Right lobe of liver (tissue), 6 donors: ENCODE measurements around the gene BRD2. TPM values are rescaled to one million over a fixed set of nuclear protein-coding genes. Genes with fewer than 3 reads are reported as not detected.

Experiments used
- ATAC-seq, 4 donors: fragments of 200-7000 bp; cut with Tn5 transposase; one replicate each; pipeline ENCODE4 v1.9.1; 2020; ENCODE audit warnings: mild to moderate bottlenecking in 4 of 4, moderate library complexity in 4 of 4
- DNase-seq, 3 donors: peaks; one replicate each; pipeline ENCODE4 v3.0.0-alpha.2; 2020
- H3K27ac ChIP-seq, 3 donors: fragments of 200-600 bp; one replicate each; pipeline ENCODE4 v1.8.0; 2022
- H3K27me3 ChIP-seq, 2 donors: fragments of 200-600 bp; one replicate each; pipeline ENCODE4 v1.8.0; 2022
- H3K36me3 ChIP-seq, 4 donors: fragments of 200-600 bp; sonication (generic) in 1 of 4; one replicate each; pipeline versions ENCODE4 v1.5.1 to v1.8.0; 2017 to 2022; ENCODE audit warnings: control low read depth in 1 of 4
- H3K4me1 ChIP-seq, 4 donors: fragments of 200-600 bp; sonication (generic) in 1 of 4; one replicate each; pipeline versions ENCODE4 v1.5.1 to v1.8.0; 2017 to 2022; ENCODE audit warnings: control low read depth in 1 of 4
- H3K4me3 ChIP-seq, 3 donors: fragments of 200-600 bp; one replicate each; pipeline ENCODE4 v1.8.0; 2022
- H3K9me3 ChIP-seq, 4 donors: fragments of 200-600 bp; sonication (generic) in 1 of 4; one replicate each; pipeline versions ENCODE4 v1.5.1 to v1.8.0; 2017 to 2022; ENCODE audit warnings: control low read depth in 1 of 4
- CTCF ChIP-seq, 4 donors: fragments of 200-600 bp in 3 of 4; fragments of 450-650 bp in 1 of 4; IDR thresholded peaks; one replicate each; pipeline versions ENCODE4 v1.5.1 to v1.8.0; 2016 to 2022; ENCODE audit warnings: antibody characterized with exemption in 4 of 4, mild to moderate bottlenecking in 2 of 4
- POLR2A ChIP-seq: fragments of 450-650 bp; IDR thresholded peaks from one replicate; pipeline ENCODE4 v1.6.1; 2017; ENCODE audit warnings: antibody characterized with exemption, mild to moderate bottlenecking
- WGBS: methylation state at CpG from one replicate; pipeline ENCODE4 v1.1.6; 2018; ENCODE audit warnings: low coverage, low lambda C conversion rate; ENCODE audit not compliant: insufficient coverage; ENCODE audit errors: missing lambda C conversion rate; 5-methylcytosine and 5-hydroxymethylcytosine counted together
- intact Hi-C, 2 donors: fragments of 100-400 bp; cut with DNase I; formaldehyde crosslinking; loops; one replicate each; pipeline versions ENCODE4 v1.11.2 to v1.14.1; 2022
- total RNA-seq, 6 experiments: library from RNA; depleted of rRNA in 2 of 6; stranded (reverse); fragments of >200 nt in 2 of 6; fragmentation: NEBNext Ultra II Directional in 3 of 6; extraction: Animal tissue kit (Norgen Biotek cat#: 25700) in 3 of 6; gene quantifications; one replicate each; pipeline versions ENCODE4 v1.1.0 to v1.2.4, GENCODE V29; 2016 to 2023
- donor health status: DM: no; HTN: yes; CAD: no.
- donor health status: DM: no; HTN: no; CAD: no.
- donor health status: DM: no; HTN: no; CAD: no.
- donor health status: DM: no; HTN: yes; CAD: no.
- donor health status: DM: no; HTN: yes; CAD: no.

BRD2 gene
- total RNA-seq, 6 experiments from 2014 or later, result 66.3 to 111 (median 73.7) TPM

DNA sequence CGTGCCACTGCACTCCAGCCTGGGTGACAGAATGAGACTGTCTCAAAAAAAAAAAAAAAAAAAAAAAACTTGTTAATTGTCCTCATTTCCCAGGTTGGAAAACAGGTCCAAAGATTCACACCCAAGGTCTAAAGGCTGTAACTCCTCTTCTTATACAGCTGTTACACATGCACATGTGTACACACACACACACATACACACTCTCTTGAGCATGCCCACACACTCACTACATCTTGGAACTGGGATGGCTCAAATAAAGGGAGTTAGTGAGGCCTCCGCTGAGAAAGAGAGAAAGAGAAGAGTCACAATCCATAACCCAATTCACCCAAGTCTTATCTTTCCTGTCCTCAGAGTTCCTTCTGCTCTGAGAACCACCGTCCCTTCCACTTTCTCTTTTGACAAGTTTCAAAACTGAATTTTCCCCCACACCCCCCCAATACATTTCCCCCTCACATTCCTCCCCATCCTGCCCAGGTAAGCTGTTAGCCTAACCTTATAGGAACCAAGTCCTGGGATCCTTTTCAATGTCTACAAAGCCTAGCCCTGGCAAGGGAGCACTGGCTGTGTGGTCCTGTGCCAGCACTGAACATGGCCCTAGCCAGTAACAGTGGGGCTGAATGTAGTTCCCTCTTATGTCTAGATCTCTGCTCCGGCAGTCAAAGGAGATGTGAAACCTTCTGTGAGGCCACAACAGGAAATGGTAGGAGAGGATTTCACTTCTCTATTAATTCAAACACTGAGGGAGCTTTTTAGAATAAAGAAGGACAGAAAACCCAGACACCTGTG, 24.3 kb upstream of the BRD2 start:
- TF ChIP-seq CTCF (IDR thresholded peaks at IDR 0.05), result no peak
- peak; percentile 35 for TF ChIP-seq POLR2A
- WGBS, result 51% methylated on average over 4 of the region's 4 CpGs
- ATAC-seq (peak; percentile 41 to 63 (median 48)), DNase-seq (no peak)
- intact Hi-C loops, result no loop called here
- Histone ChIP-seq H3K27ac (peak overlapping the region in 2 of 3 donors; percentile 25 to 37), H3K4me3 (no peak overlapping the region), H3K4me1 (peaks cover 0 to 10% (median 0%) of the 10 kb centered on the region in 4 donors), H3K27me3 (no peaks in the 10 kb centered on the region), H3K9me3 (no peaks in the 10 kb centered on the region), H3K36me3 (no peaks in the 10 kb centered on the region)

GRCh38 chr6:32945108-32945760, 23.2 kb upstream of the BRD2 start:
- H3K4me3 ChIP-seq, result no peak overlapping the region
- peak overlapping the region in 2 of 3 donors; percentile 25 to 37 for H3K27ac ChIP-seq
- H3K4me1 ChIP-seq, result peaks cover 0 to 10% (median 0%) of the 10 kb centered on the region in 4 donors
- DNase-seq (peak in 1 of 3 donors; percentile 37), ATAC-seq (peak in 3 of 4 donors; percentile 5 to 57 (median 30))
- 69% methylated on average over 9 of the region's 9 CpGs for WGBS
- intact Hi-C loops, result loop anchor here in 1 of 2 donors (5.0 kb wide), 1 partner anchor 63 kb away; no protein-coding TSS in a partner anchor
- no peaks in the 10 kb centered on the region for H3K9me3 ChIP-seq
- no peak for TF ChIP-seq POLR2A
- TF ChIP-seq CTCF (IDR thresholded peaks at IDR 0.05), result no peak
- H3K36me3 ChIP-seq, result no peaks in the 10 kb centered on the region
- H3K27me3 ChIP-seq, result no peaks in the 10 kb centered on the region

DNA sequence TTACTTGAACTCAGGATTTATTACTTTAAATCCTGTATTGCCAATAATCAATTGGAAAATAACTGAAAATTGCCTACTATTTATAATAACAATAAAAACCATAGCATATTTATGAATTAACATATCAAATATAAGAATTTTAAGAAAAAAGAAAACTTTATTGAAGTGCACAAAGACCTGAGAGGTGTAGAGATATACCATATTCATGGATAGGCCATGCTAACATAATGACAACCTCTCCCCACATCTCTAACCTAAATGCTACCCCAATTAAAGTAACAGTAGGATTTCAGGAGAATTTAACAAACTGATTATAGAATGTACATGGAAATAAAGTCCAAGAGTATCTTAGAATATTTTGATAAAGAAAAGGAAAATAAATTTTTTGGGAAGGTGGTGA, 22.4 kb upstream of the BRD2 start:
- no peak overlapping the region for H3K4me3 ChIP-seq
- H3K27ac ChIP-seq, result no peak overlapping the region
- TF ChIP-seq CTCF (IDR thresholded peaks at IDR 0.05), result no peak
- TF ChIP-seq POLR2A, result no peak
- intact Hi-C loops, result loop anchor here in 1 of 2 donors (5.0 kb wide), 1 partner anchor 64 kb away; no protein-coding TSS in a partner anchor
- H3K4me1 ChIP-seq, result peaks cover 0 to 6% (median 0%) of the 10 kb centered on the region in 4 donors
- no peaks in the 10 kb centered on the region for H3K36me3 ChIP-seq
- no peak for ATAC-seq
- no peaks in the 10 kb centered on the region for H3K27me3 ChIP-seq
- no peaks in the 10 kb centered on the region for H3K9me3 ChIP-seq
- DNase-seq, result no peak

GRCh38 chr6:32946893-32947292, 21.5 kb upstream of the BRD2 start:
- ATAC-seq (no peak), DNase-seq (no peak)
- H3K27ac ChIP-seq, result no peak overlapping the region
- no peaks in the 10 kb centered on the region for H3K27me3 ChIP-seq
- no peaks in the 10 kb centered on the region for H3K9me3 ChIP-seq
- no peaks in the 10 kb centered on the region for H3K36me3 ChIP-seq
- TF ChIP-seq POLR2A, result no peak
- no peak for TF ChIP-seq CTCF (IDR thresholded peaks at IDR 0.05)
- intact Hi-C loops, result loop anchor here in 1 of 2 donors (5.0 kb wide), 1 partner anchor 65 kb away; no protein-coding TSS in a partner anchor
- peaks cover 0 to 5% (median 0%) of the 10 kb centered on the region in 4 donors for H3K4me1 ChIP-seq
- H3K4me3 ChIP-seq, result no peak overlapping the region
